HT1080 (cell line): Measurements from ENCODE around the gene RUNX2. TPM values are rescaled to one million over a fixed set of nuclear protein-coding genes. Genes with fewer than 3 reads are reported as not detected.
A peak's percentile ranks its signal among the peaks of the same experiment; 100 is the strongest.

Experiments used
- DNase-seq: peaks from one replicate; pipeline ENCODE4 v3.0.0-alpha.2; 2015; ENCODE audit warnings: low read depth
- total RNA-seq: library from RNA; depleted of rRNA; stranded (reverse); fragments of >200 nt; shearing (Covaris generic); gene quantifications from 2 replicates; pipeline ENCODE4 v1.2.3, GENCODE V29; 2014

RUNX2 gene
- total RNA-seq, 1 experiment from 2014 or later: 4.1 TPM

DNA sequence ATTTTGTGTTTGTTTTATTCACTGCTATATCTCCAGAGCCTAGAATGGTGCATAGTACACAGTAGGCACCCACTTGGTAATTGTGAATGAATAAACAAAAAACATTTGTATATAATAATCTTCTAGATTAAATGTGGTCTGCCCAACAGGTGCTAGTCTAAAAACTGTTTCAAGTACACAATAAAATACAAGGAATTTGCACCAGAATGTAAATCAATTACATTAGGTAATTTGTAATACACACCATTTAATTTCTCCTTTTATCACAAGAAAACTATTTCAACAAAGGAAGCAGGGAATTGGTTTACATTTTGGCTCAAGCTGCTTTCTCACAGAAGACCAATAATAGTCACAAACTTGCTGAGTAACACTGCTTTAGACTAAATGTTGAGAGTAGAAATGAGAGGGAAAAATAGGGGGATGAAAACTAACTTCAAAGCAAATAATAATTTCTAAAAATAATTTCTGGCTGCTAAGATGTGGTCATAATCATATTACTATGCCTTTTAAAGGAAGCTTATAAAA, 22.1 kb downstream of the RUNX2 start:
- DNase-seq: no peak

- no peak for DNase-seq
Measured at GRCh38 chr6:45351076-45351475, 22.9 kb downstream of the RUNX2 start.

DNA sequence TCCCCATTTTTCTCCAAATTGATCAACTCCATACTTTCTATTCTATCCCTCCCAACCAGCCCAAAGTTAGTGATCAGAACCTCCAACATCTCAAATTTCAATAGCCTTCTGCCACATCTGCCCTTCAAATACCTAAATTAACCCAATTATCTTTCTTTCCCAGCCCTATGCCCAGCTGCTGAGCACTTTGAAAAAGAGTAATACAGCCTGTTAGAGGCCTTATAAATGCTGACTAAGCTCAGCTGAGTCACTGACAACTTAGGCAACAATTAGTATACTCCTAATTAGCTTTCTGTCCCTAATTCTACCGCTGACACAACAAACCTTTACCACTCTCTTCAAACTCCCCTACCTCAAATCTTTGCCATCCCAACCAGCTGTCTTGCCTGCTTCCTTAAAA, 23.5 kb downstream of the RUNX2 start:
- DNase-seq: no peak

- no peak for DNase-seq
Measured at GRCh38 chr6:45353654-45354053, 25.5 kb downstream of the RUNX2 start.

- no peak for DNase-seq
Measured at GRCh38 chr6:45364466-45364865, 36.3 kb downstream of the RUNX2 start.

DNA sequence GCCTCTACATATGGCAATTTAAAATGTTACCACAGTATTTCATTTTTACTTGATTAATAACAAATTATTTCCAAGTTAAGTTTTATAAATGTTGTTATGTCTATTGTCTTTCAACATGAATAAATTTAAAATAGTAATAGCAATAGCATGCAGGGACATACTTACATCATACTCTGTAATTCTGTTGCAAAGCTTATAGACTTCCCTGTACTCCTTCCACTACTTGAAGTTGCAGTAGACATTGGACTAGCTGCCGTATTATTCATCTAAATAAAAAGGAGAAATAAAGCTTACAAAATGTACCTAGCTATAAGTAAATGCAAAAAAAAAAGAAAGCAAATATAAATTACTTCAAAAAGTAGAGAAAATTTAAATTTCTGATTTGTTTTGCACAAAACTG, 36.9 kb downstream of the RUNX2 start:
- no peak for DNase-seq

- DNase-seq: no peak
Measured at GRCh38 chr6:45366534-45366933, 38.4 kb downstream of the RUNX2 start.

DNA sequence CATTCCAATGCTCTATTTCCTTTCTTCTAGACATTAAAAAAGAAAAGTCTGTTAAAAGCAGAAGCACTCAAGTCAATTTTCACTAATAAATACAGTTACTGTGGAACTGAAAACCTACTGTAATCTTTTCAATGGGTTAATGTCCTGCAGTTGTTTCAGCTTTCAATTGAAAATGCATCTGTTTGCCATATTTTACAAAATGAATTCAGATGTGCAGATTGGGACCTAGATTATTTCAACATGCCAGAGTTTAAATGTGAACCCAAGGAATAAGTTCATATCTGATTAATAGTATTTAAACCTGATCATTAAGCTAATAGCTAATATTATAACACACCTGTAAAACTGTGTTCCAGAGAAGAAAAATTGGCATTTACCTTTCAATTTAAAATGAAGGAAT, 39.9 kb downstream of the RUNX2 start:
- no peak for DNase-seq

DNA sequence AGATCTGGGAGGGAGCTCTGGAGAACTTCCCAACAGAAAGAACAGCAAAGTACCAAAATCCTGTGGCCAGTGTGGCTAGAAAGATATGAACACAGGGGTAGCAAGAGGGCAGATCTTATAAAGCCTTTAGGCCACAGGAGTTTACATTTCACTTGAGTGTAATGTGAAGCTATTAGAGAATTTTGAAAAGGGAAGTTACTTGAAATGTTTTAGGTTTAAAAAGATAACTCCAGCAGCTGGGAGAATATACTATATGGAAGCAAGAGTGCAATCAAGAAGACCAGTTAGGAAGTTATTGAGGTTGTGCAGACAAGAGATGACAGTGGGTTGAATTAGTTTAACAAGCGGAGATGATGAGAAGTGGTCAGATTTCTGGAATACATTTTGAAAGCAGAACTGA, 41.7 kb downstream of the RUNX2 start:
- no peak for DNase-seq

- no peak for DNase-seq
Measured at GRCh38 chr6:45371924-45372573, 43.9 kb downstream of the RUNX2 start.

DNA sequence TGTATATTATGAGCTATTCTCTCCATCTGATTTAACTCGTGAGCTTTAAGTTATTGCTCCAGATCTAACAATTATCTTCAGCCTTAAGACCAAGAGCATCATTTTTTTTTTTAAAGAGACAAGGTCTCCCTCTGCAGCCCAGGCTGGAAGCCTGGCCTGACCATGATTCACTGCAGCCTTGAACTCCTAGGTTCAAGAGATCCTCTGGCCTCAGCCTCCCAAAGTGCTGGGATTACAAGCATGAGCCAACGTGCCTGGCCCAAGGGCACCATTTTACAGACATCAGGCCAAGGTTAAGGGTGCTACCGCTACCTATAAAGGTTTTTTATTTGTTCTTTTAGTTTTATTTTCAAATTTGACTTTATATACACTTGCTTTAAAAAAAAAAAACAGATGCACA, 47.3 kb downstream of the RUNX2 start:
- no peak for DNase-seq

GRCh38 chr6:45376310-45377042, 48.3 kb downstream of the RUNX2 start:
- no peak for DNase-seq

DNA sequence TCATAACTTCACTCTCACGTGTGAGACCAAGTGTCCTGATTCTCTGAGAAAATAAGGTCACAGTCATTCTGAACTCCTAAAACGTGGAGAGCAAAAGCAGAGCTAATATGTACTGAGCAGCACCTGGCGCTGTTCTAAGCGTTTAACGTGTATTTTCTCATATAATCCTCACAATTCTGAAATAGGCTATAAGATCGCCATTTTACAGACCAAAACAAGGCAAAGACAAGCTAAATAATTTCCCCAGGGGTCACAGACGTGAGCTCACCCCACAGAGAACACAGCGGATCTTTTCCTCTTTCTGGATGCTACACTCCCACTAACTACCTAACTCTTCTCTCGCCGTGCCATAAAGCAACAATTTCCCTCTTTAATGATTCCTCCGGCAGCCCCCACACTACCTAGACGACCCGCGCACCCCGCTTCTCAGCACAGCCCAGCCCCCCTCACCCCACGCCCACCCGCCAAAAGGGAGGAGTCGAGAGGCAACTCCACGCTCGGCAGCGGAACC, 49.0 kb downstream of the RUNX2 start:
- no peak for DNase-seq

DNA sequence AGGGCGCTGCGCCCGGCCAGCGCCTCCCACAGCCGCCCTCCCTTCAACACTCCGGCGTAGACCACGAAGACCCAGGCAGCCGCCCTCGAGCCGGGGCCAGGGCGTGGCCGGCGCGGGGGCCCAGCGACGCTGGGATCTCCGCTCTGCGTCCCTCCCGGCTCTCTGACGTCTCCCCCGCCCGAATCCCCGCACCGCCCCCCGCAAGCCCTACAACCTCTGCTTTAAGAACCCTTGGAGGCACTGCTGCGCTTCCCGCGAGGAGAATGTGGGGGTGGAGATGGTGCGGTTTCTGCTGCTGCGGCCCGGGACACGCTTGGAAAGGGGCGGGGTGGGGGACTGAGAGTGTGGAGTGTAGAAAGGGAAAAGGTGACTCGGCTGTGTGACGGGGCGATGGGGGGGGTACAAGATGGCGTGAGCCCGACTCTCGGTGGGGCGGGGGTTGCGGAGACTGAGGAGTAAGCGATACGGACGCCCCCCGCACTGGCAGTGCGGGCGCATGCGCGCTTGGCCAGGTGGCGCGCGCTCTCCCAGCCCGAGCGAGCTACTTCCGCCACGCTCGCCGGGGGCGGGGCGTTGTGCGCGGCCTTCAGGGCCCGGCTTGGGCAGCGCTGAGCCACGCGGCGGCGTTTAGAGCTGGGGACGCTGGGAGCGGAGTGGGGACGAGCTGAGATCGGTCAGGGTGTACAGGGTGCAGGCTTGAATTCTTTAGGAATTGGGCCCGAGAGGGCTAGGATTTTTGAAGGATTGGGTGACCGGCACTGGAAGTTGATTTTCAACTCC, 49.6 kb downstream of the RUNX2 start, which contains the start of gene SUPT3H:
Gene SUPT3H (minus strand): TSS at position 381 of the 780 bp plus-strand sequence.
- peak; percentile 95 for DNase-seq

- DNase-seq: no peak
Measured at GRCh38 chr6:45378334-45378926, 50.3 kb downstream of the RUNX2 start.

GRCh38 chr6:45382391-45382790, 54.3 kb downstream of the RUNX2 start:
- no peak for DNase-seq

DNA sequence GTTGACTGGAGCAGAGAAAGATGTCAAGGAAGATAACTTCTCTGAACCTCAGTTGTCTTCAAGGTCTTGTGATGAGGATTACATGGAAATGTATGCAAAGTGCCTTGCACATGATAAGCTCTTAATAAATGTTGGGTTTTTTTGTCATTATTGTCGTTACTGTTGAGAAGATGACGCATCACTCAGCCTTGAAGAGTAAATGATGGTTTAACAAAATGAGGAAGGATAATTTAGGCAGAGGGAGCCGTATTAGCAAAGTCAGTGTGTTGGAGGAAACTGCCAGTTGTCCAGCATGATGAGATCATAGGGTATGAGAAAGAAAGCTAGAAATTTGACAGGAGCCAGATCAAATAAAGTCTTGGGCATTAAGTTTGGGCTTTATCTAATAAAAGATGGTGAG, 58.4 kb downstream of the RUNX2 start:
- DNase-seq: no peak

DNA sequence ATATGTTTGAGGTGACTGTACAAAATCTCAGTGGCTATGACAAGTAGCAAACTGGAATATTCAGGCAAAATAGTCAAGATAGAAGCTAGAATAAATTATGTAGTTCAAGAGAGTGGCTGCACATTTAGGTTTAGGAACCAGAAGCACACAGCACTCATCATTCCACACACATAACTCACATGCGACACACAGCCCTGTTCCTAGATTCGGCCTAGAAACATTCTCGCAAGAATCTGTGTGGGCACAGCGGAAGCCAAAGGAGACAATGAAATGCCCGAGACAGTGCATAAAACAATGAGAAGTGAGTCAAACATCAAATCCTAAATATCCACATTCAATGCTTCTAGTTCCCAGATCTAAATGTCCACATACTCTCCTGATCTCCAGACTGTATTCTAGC, 59.1 kb downstream of the RUNX2 start:
- DNase-seq: no peak

DNA sequence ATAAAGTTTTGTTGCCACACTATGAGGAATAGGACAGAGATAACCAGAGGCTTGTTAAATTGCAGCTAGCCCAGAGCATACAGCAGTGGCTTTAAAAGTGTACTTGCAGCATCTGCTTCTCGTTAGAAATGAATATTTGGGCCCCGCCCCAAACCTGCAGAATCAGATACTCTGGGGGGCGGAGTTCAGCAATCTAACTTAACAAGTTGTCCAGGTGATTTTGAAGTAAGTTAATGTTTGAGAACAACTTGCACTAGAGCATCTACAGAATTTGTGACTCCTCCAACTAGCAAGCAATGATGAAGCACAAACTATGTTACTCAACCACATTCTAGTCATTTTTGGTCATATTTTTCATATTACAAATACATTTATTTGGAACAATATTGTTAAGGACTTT, 60.2 kb downstream of the RUNX2 start:
- DNase-seq: no peak

DNA sequence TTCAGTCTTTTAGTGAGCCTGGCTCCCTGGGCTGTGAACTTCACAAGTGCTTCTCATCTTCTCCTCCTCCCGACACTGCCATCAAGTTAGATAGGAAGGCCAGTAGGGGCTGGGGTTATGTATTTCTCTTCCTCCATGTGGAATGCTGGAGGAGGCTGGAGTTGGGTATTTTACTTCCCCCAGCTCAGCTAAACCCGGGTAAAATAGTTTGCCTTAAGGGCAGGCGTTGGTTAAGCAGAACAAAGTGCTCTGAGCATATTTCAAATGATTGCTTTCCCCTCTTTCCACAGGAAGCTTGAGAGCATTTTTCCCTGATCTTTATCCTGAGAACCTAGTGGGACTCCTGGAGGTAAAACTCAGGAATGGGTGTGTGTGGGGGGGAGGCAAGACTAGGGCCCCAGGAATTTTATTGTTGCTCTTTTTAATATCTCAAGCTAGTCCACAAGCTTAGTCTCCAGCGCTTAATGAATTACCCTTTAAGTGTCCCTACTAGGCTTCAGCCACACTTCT, 66.5 kb downstream of the RUNX2 start:
- DNase-seq: no peak
